ENCODE data around the gene CDHR3. TPM values are rescaled to one million over a fixed set of nuclear protein-coding genes. Genes with fewer than 3 reads are reported as not detected.

Gene CDHR3
- total RNA-seq, 1 donor from 2014 or later, result 3.1 TPM

DNA sequence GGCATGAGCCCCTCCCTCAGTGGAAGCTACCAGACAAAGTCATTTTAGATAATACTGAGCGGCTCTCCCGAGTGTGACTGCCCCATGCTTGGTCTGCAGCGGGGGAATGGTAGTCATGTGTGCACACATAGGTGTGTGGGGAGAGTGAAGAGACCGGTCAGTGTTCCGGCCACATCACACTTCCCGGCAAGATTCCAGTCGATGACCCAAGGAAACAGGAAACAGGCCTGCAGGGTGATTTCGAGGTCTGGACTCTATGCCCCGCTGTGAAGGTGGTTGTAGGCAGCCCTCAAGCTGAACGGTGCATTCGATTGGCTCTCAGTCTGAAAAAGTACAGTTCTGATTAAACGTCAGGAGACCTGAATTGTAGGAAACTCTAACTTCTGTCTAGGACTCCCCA is 75.9 kb downstream of the CDHR3 start:
- Histone ChIP-seq H3K9ac (ENCODE audit: low read length) (no peak overlapping the region), H2AFZ (ENCODE audit: low read depth, low read length) (no peak overlapping the region), H3K4me3 (ENCODE audit: insufficient read depth, low read depth, low read length) (no peak overlapping the region), H3K36me3 (ENCODE audit: insufficient read depth, low read length) (no peaks in the 10 kb centered on the region), H3K4me2 (ENCODE audit: low read length) (no peak overlapping the region), H3K4me1 (ENCODE audit: insufficient read depth, low read length) (peaks cover 4% of the 10 kb centered on the region), H4K20me1 (ENCODE audit: insufficient read depth, low read length) (no peaks in the 10 kb centered on the region), H3K27ac (ENCODE audit: low read depth, low read length) (no peak overlapping the region), H3K27me3 (ENCODE audit: insufficient read depth, low read length) (peaks cover 14% of the 10 kb centered on the region), H3K79me2 (ENCODE audit: insufficient read depth, low read length) (no peaks in the 10 kb centered on the region), H3K9me3 (ENCODE audit: insufficient read depth, low read depth, low read length) (peaks cover 2% of the 10 kb centered on the region)
- Mint-ChIP-seq H3K4me3 (ENCODE audit: unreplicated experiment) (no peak overlapping the region), H3K27ac (ENCODE audit: unreplicated experiment) (no peak overlapping the region), H3K27me3 (ENCODE audit: low read depth, unreplicated experiment) (peaks cover 21% of the 10 kb centered on the region), H3K9me3 (ENCODE audit: unreplicated experiment) (peaks cover 1% of the 10 kb centered on the region), H3K4me1 (ENCODE audit: low read depth, unreplicated experiment) (no peaks in the 10 kb centered on the region), H3K36me3 (ENCODE audit: low read depth, unreplicated experiment) (no peaks in the 10 kb centered on the region)
- FAIRE-seq (no peak), DNase-seq (ENCODE audit: low read depth) (no peak)
- TF ChIP-seq, protein P1, sequence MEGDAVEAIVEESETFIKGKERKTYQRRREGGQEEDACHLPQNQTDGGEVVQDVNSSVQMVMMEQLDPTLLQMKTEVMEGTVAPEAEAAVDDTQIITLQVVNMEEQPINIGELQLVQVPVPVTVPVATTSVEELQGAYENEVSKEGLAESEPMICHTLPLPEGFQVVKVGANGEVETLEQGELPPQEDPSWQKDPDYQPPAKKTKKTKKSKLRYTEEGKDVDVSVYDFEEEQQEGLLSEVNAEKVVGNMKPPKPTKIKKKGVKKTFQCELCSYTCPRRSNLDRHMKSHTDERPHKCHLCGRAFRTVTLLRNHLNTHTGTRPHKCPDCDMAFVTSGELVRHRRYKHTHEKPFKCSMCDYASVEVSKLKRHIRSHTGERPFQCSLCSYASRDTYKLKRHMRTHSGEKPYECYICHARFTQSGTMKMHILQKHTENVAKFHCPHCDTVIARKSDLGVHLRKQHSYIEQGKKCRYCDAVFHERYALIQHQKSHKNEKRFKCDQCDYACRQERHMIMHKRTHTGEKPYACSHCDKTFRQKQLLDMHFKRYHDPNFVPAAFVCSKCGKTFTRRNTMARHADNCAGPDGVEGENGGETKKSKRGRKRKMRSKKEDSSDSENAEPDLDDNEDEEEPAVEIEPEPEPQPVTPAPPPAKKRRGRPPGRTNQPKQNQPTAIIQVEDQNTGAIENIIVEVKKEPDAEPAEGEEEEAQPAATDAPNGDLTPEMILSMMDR (IDR thresholded peaks at IDR 0.05; ENCODE audit: insufficient read depth, low read depth, low read length), result no peak
- TF ChIP-seq EZH2 (IDR thresholded peaks at IDR 0.05; ENCODE audit: insufficient read depth, low read length), result no peak

DNA sequence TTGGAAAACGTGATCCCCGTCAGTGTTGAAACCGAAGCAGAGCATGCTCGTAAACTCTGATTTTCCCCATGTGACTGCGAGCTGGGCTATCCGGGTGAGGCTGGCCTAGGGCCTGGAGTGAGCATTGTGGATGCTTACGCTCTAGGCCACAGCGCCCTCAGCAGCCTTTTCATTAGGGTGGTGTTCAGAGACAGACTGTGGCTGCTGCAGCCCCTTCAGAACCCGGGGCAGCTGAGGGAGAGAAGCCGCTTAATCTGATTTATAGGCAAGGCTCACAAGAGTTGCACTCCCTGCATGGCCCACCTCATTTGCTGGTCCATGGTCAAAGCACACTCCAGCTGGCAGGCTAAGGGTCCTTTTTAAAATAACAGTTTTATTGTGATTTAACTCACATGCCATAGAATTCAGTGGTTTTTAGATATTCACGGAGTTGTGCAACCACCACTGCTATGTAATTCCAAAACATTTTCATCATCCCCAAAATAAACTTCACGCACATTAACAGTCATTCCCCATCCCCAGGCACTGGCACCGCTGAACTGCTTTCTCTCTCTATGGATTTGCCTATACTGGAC is 76.5 kb downstream of the CDHR3 start:
- Histone ChIP-seq H3K27me3 (ENCODE audit: insufficient read depth, low read length) (peaks cover 15% of the 10 kb centered on the region), H3K36me3 (ENCODE audit: insufficient read depth, low read length) (no peaks in the 10 kb centered on the region), H3K9ac (ENCODE audit: low read length) (no peak overlapping the region), H3K4me2 (ENCODE audit: low read length) (peak overlapping the region; percentile 11), H3K4me3 (ENCODE audit: insufficient read depth, low read depth, low read length) (no peak overlapping the region), H3K9me3 (ENCODE audit: insufficient read depth, low read depth, low read length) (no peaks in the 10 kb centered on the region), H3K4me1 (ENCODE audit: insufficient read depth, low read length) (peaks cover 4% of the 10 kb centered on the region), H4K20me1 (ENCODE audit: insufficient read depth, low read length) (no peaks in the 10 kb centered on the region), H3K27ac (ENCODE audit: low read depth, low read length) (no peak overlapping the region), H2AFZ (ENCODE audit: low read depth, low read length) (no peak overlapping the region), H3K79me2 (ENCODE audit: insufficient read depth, low read length) (no peaks in the 10 kb centered on the region)
- Mint-ChIP-seq H3K27ac (ENCODE audit: unreplicated experiment) (no peak overlapping the region), H3K9me3 (ENCODE audit: unreplicated experiment) (peaks cover 1% of the 10 kb centered on the region), H3K4me1 (ENCODE audit: low read depth, unreplicated experiment) (no peaks in the 10 kb centered on the region), H3K4me3 (ENCODE audit: unreplicated experiment) (no peak overlapping the region), H3K27me3 (ENCODE audit: low read depth, unreplicated experiment) (peaks cover 24% of the 10 kb centered on the region), H3K36me3 (ENCODE audit: low read depth, unreplicated experiment) (no peaks in the 10 kb centered on the region)
- TF ChIP-seq, protein P1 (IDR thresholded peaks at IDR 0.05; ENCODE audit: insufficient read depth, low read depth, low read length), result no peak
- TF ChIP-seq EZH2 (IDR thresholded peaks at IDR 0.05; ENCODE audit: insufficient read depth, low read length), result no peak
- peak; percentile 73 for DNase-seq (ENCODE audit: low read depth)
- FAIRE-seq, result no peak

DNA sequence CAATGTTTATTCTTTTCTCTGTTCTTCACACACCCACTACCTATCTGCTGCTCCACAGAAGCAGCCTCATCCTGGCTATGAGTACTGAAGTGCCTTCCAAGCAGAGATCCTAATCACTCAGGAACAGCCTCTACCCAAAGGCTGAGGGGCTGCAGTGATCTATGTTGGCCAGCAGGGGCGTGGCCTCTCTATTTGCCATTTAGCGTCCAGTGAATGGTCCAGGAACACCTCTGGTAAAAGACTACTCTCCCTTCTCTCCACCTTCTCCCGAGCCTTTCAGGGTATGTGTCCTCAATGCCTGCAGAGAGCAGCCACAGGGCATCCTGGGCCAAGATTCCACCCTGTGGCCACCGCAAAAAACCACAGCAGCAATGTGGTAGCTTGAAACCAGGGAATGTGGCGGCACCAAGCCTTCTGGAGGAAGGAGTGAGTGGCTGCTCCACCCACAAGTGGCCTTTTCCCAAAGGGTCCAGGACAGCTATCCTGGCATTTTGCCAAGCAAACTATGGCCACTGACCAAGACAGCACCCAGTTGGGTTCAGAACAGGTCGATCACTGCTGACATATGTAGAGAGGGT is 78.2 kb downstream of the CDHR3 start:
- Mint-ChIP-seq H3K9me3 (ENCODE audit: unreplicated experiment) (no peaks in the 10 kb centered on the region), H3K27me3 (ENCODE audit: low read depth, unreplicated experiment) (peaks cover 40% of the 10 kb centered on the region), H3K36me3 (ENCODE audit: low read depth, unreplicated experiment) (no peaks in the 10 kb centered on the region), H3K4me1 (ENCODE audit: low read depth, unreplicated experiment) (no peaks in the 10 kb centered on the region), H3K4me3 (ENCODE audit: unreplicated experiment) (no peak overlapping the region), H3K27ac (ENCODE audit: unreplicated experiment) (no peak overlapping the region)
- no peaks in the 10 kb centered on the region for H3K9me3 ChIP-seq (ENCODE audit: insufficient read depth, low read depth, low read length)
- H3K36me3 ChIP-seq (ENCODE audit: insufficient read depth, low read length), result no peaks in the 10 kb centered on the region
- no peak overlapping the region for H3K4me3 ChIP-seq (ENCODE audit: insufficient read depth, low read depth, low read length)
- no peak overlapping the region for H3K27ac ChIP-seq (ENCODE audit: low read depth, low read length)
- peaks cover 4% of the 10 kb centered on the region for H3K4me1 ChIP-seq (ENCODE audit: insufficient read depth, low read length)
- no peaks in the 10 kb centered on the region for H3K79me2 ChIP-seq (ENCODE audit: insufficient read depth, low read length)
- no peak overlapping the region for H2AFZ ChIP-seq (ENCODE audit: low read depth, low read length)
- no peak overlapping the region for H3K9ac ChIP-seq (ENCODE audit: low read length)
- no peak for FAIRE-seq
- no peaks in the 10 kb centered on the region for H4K20me1 ChIP-seq (ENCODE audit: insufficient read depth, low read length)
- no peak overlapping the region for H3K4me2 ChIP-seq (ENCODE audit: low read length)
- peaks cover 29% of the 10 kb centered on the region for H3K27me3 ChIP-seq (ENCODE audit: insufficient read depth, low read length)
- no peak for DNase-seq (ENCODE audit: low read depth)
- TF ChIP-seq EZH2 (IDR thresholded peaks at IDR 0.05; ENCODE audit: insufficient read depth, low read length), result no peak
- TF ChIP-seq, protein P1 (IDR thresholded peaks at IDR 0.05; ENCODE audit: insufficient read depth, low read depth, low read length), result peak; percentile 70
